ENCODE measurements around the gene KRT79.

The KRT79 gene

DNA sequence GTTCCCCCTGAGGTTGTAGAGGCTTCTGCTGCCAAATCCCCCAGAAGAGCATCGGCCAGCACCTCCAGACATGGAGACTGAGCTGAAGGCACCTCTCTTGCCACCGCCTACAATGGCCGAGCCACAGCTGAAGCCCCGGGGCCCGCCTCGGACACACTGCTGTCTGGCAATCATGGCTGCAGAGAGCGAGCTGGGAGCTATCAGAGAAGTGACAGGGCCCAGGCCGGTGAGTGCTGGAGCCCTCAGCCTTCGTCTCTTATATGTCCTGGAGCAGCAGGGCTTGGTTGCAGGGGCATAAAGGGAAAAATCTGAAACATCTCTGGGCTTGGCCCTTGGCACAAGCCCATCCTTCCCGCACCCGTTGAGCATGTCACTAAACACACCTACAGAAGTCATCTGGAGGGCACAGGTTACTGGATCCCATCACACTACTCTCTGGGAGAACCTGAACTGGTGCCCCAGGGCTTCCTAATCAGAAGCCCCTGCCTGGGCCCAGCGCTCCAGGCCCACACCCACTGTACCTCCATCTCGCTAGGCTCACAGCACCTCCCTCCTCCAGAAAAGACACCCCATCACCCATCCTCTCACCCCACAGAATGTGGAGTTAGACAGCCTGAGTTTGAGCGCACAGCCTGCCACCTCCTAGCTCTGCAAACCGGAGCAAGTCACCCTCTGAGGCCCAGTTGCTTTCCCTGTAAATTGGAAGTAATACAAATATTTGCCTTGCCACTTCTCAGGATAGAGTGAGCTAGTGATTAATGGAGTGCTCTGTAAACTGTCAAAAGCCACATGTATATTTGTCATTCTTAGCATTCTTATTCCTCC is 20.0 kb downstream of the KRT79 start, which contains the start of gene KRT4:
Gene KRT4, minus strand, starts transcription at position 232 of the 825 bp plus-strand sequence. Its CDS starts 58 bp downstream, at position 174.
- TF ChIP-seq, protein P1, sequence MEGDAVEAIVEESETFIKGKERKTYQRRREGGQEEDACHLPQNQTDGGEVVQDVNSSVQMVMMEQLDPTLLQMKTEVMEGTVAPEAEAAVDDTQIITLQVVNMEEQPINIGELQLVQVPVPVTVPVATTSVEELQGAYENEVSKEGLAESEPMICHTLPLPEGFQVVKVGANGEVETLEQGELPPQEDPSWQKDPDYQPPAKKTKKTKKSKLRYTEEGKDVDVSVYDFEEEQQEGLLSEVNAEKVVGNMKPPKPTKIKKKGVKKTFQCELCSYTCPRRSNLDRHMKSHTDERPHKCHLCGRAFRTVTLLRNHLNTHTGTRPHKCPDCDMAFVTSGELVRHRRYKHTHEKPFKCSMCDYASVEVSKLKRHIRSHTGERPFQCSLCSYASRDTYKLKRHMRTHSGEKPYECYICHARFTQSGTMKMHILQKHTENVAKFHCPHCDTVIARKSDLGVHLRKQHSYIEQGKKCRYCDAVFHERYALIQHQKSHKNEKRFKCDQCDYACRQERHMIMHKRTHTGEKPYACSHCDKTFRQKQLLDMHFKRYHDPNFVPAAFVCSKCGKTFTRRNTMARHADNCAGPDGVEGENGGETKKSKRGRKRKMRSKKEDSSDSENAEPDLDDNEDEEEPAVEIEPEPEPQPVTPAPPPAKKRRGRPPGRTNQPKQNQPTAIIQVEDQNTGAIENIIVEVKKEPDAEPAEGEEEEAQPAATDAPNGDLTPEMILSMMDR (conservative IDR thresholded peaks at IDR 0.05; ENCODE audit: low read depth, low read length): no peak
- no peak for DNase-seq (ENCODE audit: low read depth)
- no peak within 1 kb of the TSS for H3K4me3 ChIP-seq (ENCODE audit: low read depth, low read length)

- H3K4me3 ChIP-seq (ENCODE audit: low read depth, low read length): no peak overlapping the region
- TF ChIP-seq, protein P1 (conservative IDR thresholded peaks at IDR 0.05; ENCODE audit: low read depth, low read length): no peak
- DNase-seq (ENCODE audit: low read depth): no peak
Observed at GRCh38 chr12:52813203-52813819, 20.8 kb downstream of the KRT79 start.

GRCh38 chr12:52812749-52813148 is 21.4 kb downstream of the KRT79 start:
- DNase-seq (ENCODE audit: low read depth): no peak
- no peak overlapping the region for H3K4me3 ChIP-seq (ENCODE audit: low read depth, low read length)
- TF ChIP-seq, protein P1 (conservative IDR thresholded peaks at IDR 0.05; ENCODE audit: low read depth, low read length): no peak

GRCh38 chr12:52812073-52812400 is 22.1 kb downstream of the KRT79 start:
- H3K4me3 ChIP-seq (ENCODE audit: low read depth, low read length): no peak overlapping the region
- no peak for DNase-seq (ENCODE audit: low read depth)
- TF ChIP-seq, protein P1 (conservative IDR thresholded peaks at IDR 0.05; ENCODE audit: low read depth, low read length): no peak

DNA sequence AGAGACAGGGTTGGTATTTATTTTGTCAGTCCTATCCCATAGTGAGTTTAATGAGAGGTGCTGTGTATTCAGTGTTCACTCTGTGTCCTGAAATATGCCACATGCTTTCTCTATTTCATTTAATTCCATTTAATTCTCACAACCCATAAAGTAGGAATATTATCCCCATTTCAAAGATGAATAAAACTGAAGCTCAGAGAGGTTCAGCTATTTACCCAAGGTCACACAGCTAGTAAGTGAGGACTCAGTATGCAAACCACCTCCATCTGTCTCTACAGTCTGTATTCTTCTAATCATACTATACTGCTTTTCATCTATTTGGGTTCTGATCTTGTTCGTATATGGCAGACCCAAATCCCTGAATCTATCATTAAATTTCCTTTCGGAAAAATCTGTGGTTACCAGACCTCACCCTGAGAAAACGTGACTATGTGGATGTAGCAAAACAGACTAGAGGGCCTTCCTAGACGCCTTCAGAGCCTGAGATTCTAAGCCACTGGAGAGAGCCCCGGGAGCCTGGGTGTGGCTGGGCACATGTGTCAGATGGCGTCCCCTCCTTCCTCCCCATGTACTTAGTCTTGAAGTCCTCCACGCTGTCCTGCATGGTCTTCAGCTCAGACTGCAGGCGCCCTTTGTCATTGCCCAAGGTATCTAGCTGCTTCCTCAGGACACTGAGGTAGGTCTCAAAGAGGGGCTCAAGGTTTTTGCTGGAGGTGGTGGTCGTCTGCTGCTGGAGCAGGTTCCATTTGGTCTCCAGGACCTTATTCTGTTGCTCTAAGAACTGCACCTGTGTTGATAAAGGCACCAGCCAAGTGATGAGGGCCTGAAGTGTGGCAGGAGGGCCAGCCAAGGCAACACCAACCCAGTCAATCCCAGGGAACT is 22.7 kb downstream of the KRT79 start:
- DNase-seq (ENCODE audit: low read depth): no peak
- TF ChIP-seq, protein P1 (conservative IDR thresholded peaks at IDR 0.05; ENCODE audit: low read depth, low read length): no peak
- no peak overlapping the region for H3K4me3 ChIP-seq (ENCODE audit: low read depth, low read length)

DNA sequence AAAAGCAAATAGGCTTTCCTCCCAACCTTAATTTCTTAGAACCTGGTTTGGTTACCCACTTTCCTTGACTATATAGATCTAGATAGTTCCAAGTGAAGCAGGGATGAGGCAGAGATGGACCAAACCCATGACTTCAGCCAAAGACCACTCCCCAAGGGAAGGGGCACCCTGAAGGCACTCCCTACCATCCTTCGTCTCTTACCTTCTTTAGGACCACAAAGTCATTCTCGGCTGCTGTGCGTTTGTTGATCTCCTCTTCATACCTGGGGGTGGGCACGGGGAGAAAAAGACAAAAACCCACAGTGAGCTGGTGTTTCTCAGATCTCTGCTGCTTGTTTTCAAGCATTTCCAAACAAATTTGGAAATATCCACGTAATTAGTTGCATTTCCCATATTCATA is 23.6 kb downstream of the KRT79 start:
- TF ChIP-seq, protein P1 (conservative IDR thresholded peaks at IDR 0.05; ENCODE audit: low read depth, low read length): no peak
- H3K4me3 ChIP-seq (ENCODE audit: low read depth, low read length): no peak overlapping the region
- no peak for DNase-seq (ENCODE audit: low read depth)
